ENCODE results near the gene TMEM125. TPM values are rescaled to one million over a fixed set of nuclear protein-coding genes. Genes with fewer than 3 reads are reported as not detected.

TMEM125 gene
- total RNA-seq, 1 donor from 2014 or later = 41.1 TPM

GRCh38 chr1:43253876-43254275, 15.9 kb upstream of the TMEM125 start:
- no peak for TF ChIP-seq CTCF (IDR thresholded peaks at IDR 0.05; ENCODE audit: unreplicated experiment)
- no peak overlapping the region for H3K4me3 Mint-ChIP-seq (ENCODE audit: low read depth)

GRCh38 chr1:43255438-43256210, 14.2 kb upstream of the TMEM125 start:
- TF ChIP-seq CTCF (IDR thresholded peaks at IDR 0.05; ENCODE audit: unreplicated experiment) = no peak
- H3K36me3 Mint-ChIP-seq (ENCODE audit: insufficient read depth) = peaks cover 7% of the 10 kb centered on the region
- peaks cover 7% of the 10 kb centered on the region for H3K27me3 Mint-ChIP-seq
- no peak for DNase-seq (ENCODE audit: low spot score, unreplicated experiment)
- no peaks in the 10 kb centered on the region for H3K4me1 Mint-ChIP-seq (ENCODE audit: low read depth)
- no peak overlapping the region for H3K27ac Mint-ChIP-seq
- peaks cover 16% of the 10 kb centered on the region for H3K9me3 Mint-ChIP-seq (ENCODE audit: low read depth)
- no peak overlapping the region for H3K4me3 Mint-ChIP-seq (ENCODE audit: low read depth)

More at GRCh38 chr1:43253876-43254275, 15.9 kb upstream of the TMEM125 start:
- Mint-ChIP-seq H3K36me3 (ENCODE audit: insufficient read depth) (peaks cover 7% of the 10 kb centered on the region), H3K27ac (no peak overlapping the region), H3K4me1 (ENCODE audit: low read depth) (no peaks in the 10 kb centered on the region), H3K9me3 (ENCODE audit: low read depth) (peaks cover 17% of the 10 kb centered on the region), H3K27me3 (peaks cover 7% of the 10 kb centered on the region)
- no peak for DNase-seq (ENCODE audit: low spot score, unreplicated experiment)

- Mint-ChIP-seq H3K27me3 (peaks cover 7% of the 10 kb centered on the region), H3K4me3 (ENCODE audit: low read depth) (no peak overlapping the region), H3K4me1 (ENCODE audit: low read depth) (no peaks in the 10 kb centered on the region), H3K27ac (no peak overlapping the region), H3K36me3 (ENCODE audit: insufficient read depth) (peaks cover 12% of the 10 kb centered on the region), H3K9me3 (ENCODE audit: low read depth) (peaks cover 17% of the 10 kb centered on the region)
- TF ChIP-seq CTCF (IDR thresholded peaks at IDR 0.05; ENCODE audit: unreplicated experiment) = no peak
- no peak for DNase-seq (ENCODE audit: low spot score, unreplicated experiment)
Observed at GRCh38 chr1:43256675-43257570, 12.9 kb upstream of the TMEM125 start.

GRCh38 chr1:43258370-43258769, 11.4 kb upstream of the TMEM125 start:
- Mint-ChIP-seq H3K4me3 (ENCODE audit: low read depth) (no peak overlapping the region), H3K27ac (no peak overlapping the region), H3K9me3 (ENCODE audit: low read depth) (peaks cover 27% of the 10 kb centered on the region), H3K4me1 (ENCODE audit: low read depth) (no peaks in the 10 kb centered on the region), H3K27me3 (peaks cover under 1% of the 10 kb centered on the region), H3K36me3 (ENCODE audit: insufficient read depth) (peaks cover 17% of the 10 kb centered on the region)
- no peak for TF ChIP-seq CTCF (IDR thresholded peaks at IDR 0.05; ENCODE audit: unreplicated experiment)
- DNase-seq (ENCODE audit: low spot score, unreplicated experiment) = no peak

- no peak for DNase-seq (ENCODE audit: low spot score, unreplicated experiment)
- no peak overlapping the region for H3K27ac Mint-ChIP-seq
- no peaks in the 10 kb centered on the region for H3K27me3 Mint-ChIP-seq
- H3K36me3 Mint-ChIP-seq (ENCODE audit: insufficient read depth) = peaks cover 15% of the 10 kb centered on the region
- peaks cover 26% of the 10 kb centered on the region for H3K4me1 Mint-ChIP-seq (ENCODE audit: low read depth)
- H3K4me3 Mint-ChIP-seq (ENCODE audit: low read depth) = no peak overlapping the region
- peaks cover 32% of the 10 kb centered on the region for H3K9me3 Mint-ChIP-seq (ENCODE audit: low read depth)
- no peak for TF ChIP-seq CTCF (IDR thresholded peaks at IDR 0.05; ENCODE audit: unreplicated experiment)
Observed at GRCh38 chr1:43265431-43265830, 4.4 kb upstream of the TMEM125 start.
